SK-N-MC (cell line): Measurements from ENCODE around the gene RHOJ.

Experiments used
- DNase-seq: peaks from one replicate; pipeline ENCODE4 v3.0.0-alpha.2; 2011; ENCODE audit warnings: low read depth, low spot score
- H3K27ac ChIP-seq: fragments of 200-600 bp; sonication (generic); 2 replicates; pipeline ENCODE4 v1.5.1; 2016; ENCODE audit warnings: mixed run types
- H3K36me3 ChIP-seq: fragments of 200-600 bp; sonication (generic); 2 replicates; pipeline ENCODE4 v1.6.1; 2017; ENCODE audit warnings: antibody characterized with exemption, low read length, mixed read lengths; ENCODE audit not compliant: insufficient read depth
- H3K4me3 ChIP-seq: fragments of 200-600 bp; sonication (generic); 2 replicates; pipeline ENCODE4 v1.5.1; 2016
- H3K9ac ChIP-seq: fragments of 200-600 bp; sonication (generic); 2 replicates; pipeline ENCODE4 v1.8.0; 2017; ENCODE audit warnings: mixed run types, mixed read lengths; ENCODE audit not compliant: insufficient read length
- H3K9me3 ChIP-seq: fragments of 200-600 bp; sonication (generic); 2 replicates; pipeline ENCODE4 v1.6.1; 2017; ENCODE audit warnings: low read depth, mild to moderate bottlenecking, antibody characterized with exemption, low read length, moderate library complexity, mixed read lengths
- EZH2 ChIP-seq: fragments of 200-600 bp; sonication (generic); IDR thresholded peaks from one replicate; pipeline ENCODE4 v1.6.1; 2017; ENCODE audit warnings: antibody characterized with exemption
- FOXP2 ChIP-seq: optimal IDR thresholded peaks from 2 replicates; pipeline ENCODE3; 2011; ENCODE audit warnings: mild to moderate bottlenecking, moderate library complexity; ENCODE audit not compliant: insufficient read depth; ENCODE audit errors: extremely low read length, control extremely low read depth
- POLR2AphosphoS5 ChIP-seq: IDR thresholded peaks from 2 replicates; pipeline ENCODE4 v1.6.1; 2012; ENCODE audit warnings: mild to moderate bottlenecking, low read depth, low read length, borderline replicate concordance

RHOJ gene

GRCh38 chr14:63178912-63179311, 25.3 kb upstream of the RHOJ start:
- no peak for DNase-seq
- Histone ChIP-seq H3K9me3 (no peaks in the 10 kb centered on the region), H3K9ac (no peak overlapping the region), H3K27ac (no peak overlapping the region), H3K36me3 (no peaks in the 10 kb centered on the region), H3K4me3 (no peak overlapping the region)
- TF ChIP-seq FOXP2, result no peak
- no peak for TF ChIP-seq EZH2

DNA sequence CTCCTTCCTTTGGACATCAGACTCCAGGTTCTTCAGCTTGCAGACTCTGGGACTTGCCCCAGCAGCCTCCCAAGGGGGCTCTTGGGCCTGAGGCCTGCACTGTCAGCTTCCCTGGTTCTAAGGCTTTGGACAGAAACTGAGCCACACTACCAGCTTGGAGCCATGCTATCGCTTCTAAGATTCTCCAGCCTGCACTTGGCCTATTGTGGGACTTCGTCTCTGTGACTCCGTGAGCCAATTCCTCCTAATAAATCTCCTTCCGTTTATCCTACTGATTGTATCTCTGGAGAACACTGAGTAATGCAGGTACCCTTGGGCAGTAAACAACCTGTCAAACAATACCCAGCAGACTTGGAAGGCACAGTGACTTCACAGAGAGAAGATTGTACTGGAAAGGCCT, 24.9 kb upstream of the RHOJ start:
- no peak overlapping the region for H3K27ac ChIP-seq
- no peak overlapping the region for H3K4me3 ChIP-seq
- H3K9ac ChIP-seq, result no peak overlapping the region
- DNase-seq, result no peak
- H3K9me3 ChIP-seq, result no peaks in the 10 kb centered on the region
- no peaks in the 10 kb centered on the region for H3K36me3 ChIP-seq
- TF ChIP-seq EZH2 (no peak), FOXP2 (no peak), POLR2AphosphoS5 (no peak)

- no peak for DNase-seq
- Histone ChIP-seq H3K9ac (no peak overlapping the region), H3K27ac (no peak overlapping the region), H3K4me3 (no peak overlapping the region), H3K9me3 (no peaks in the 10 kb centered on the region), H3K36me3 (no peaks in the 10 kb centered on the region)
- TF ChIP-seq POLR2AphosphoS5 (no peak), EZH2 (no peak), FOXP2 (no peak)
Observed at GRCh38 chr14:63180011-63180410, 24.2 kb upstream of the RHOJ start.

DNA sequence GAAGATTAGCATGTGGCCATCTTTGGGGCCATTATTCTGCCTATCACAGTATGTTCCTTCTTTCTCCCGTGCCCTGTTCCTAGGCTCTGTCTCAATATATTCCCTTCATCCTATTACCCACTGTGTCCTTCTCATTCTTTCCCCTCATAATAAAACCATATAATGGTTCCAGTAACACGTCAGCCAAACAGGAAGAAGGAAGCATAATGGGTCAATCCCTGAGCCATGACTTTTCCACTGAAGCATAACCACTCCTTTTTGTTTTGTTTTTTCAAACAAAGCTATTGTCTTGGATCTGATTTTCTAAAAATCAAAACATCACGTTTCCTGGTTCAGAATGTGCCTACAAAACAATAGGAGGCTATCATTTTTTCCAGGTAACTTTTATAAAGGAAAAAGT, 21.3 kb upstream of the RHOJ start:
- TF ChIP-seq POLR2AphosphoS5 (no peak), EZH2 (no peak), FOXP2 (no peak)
- Histone ChIP-seq H3K36me3 (no peaks in the 10 kb centered on the region), H3K27ac (no peak overlapping the region), H3K9me3 (no peaks in the 10 kb centered on the region), H3K4me3 (no peak overlapping the region), H3K9ac (no peak overlapping the region)
- DNase-seq, result no peak

DNA sequence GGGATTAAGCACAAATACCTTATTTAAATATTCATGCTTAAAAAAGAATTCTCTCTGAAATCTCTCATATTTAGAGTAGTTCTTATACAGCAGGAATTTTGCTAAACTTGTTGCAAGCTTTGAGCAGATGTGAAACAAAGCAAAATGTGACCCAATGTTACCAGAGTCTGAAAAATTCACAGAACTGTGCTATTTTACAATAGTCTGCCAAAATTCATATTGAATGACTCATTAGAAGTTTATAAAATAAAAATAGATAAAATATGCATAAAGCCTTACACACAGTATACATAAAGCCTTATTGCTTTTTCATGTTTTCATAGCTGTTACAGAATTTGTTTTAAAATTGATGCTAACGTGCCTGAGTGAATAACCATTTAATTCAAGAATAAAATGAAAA, 17.8 kb upstream of the RHOJ start:
- no peaks in the 10 kb centered on the region for H3K36me3 ChIP-seq
- TF ChIP-seq POLR2AphosphoS5 (no peak), EZH2 (no peak), FOXP2 (no peak)
- H3K9ac ChIP-seq, result no peak overlapping the region
- no peaks in the 10 kb centered on the region for H3K9me3 ChIP-seq
- H3K4me3 ChIP-seq, result no peak overlapping the region
- no peak overlapping the region for H3K27ac ChIP-seq
- DNase-seq, result no peak

DNA sequence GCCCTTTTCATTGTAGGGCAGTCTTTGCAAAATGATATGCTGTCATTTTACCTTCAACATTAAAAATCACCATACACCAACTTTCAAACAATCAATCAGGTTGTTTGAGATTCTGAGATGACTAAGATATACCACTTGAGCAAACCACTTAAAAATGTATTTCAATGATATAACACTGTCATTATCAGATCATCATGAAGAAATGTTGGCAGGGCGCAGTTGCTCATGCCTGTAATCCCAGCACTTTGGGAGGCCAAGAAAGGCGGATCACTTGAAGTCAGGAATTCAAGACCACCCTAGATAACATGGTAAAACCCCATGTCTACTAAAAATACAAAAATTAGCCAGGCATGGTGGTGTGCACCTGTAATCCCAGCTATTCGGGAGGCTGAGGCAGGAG, 13.0 kb upstream of the RHOJ start:
- Histone ChIP-seq H3K36me3 (no peaks in the 10 kb centered on the region), H3K27ac (no peak overlapping the region)
- no peak for DNase-seq

GRCh38 chr14:63192085-63192484, 12.2 kb upstream of the RHOJ start:
- Histone ChIP-seq H3K9ac (no peak overlapping the region), H3K4me3 (no peak overlapping the region), H3K9me3 (no peaks in the 10 kb centered on the region), H3K36me3 (no peaks in the 10 kb centered on the region), H3K27ac (no peak overlapping the region)
- no peak for TF ChIP-seq FOXP2
- no peak for TF ChIP-seq EZH2
- TF ChIP-seq POLR2AphosphoS5, result no peak
- no peak for DNase-seq

More for the DNA sequence above, 13.0 kb upstream of the RHOJ start:
- Histone ChIP-seq H3K9me3 (no peaks in the 10 kb centered on the region), H3K4me3 (no peak overlapping the region), H3K9ac (no peak overlapping the region)
- TF ChIP-seq EZH2 (no peak), POLR2AphosphoS5 (no peak), FOXP2 (no peak)

GRCh38 chr14:63193236-63193635, 11.0 kb upstream of the RHOJ start:
- no peak overlapping the region for H3K27ac ChIP-seq
- H3K36me3 ChIP-seq, result no peaks in the 10 kb centered on the region
- H3K9me3 ChIP-seq, result no peaks in the 10 kb centered on the region
- no peak for TF ChIP-seq FOXP2
- no peak for TF ChIP-seq POLR2AphosphoS5
- TF ChIP-seq EZH2, result no peak
- no peak overlapping the region for H3K4me3 ChIP-seq
- no peak for DNase-seq
- no peak overlapping the region for H3K9ac ChIP-seq

DNA sequence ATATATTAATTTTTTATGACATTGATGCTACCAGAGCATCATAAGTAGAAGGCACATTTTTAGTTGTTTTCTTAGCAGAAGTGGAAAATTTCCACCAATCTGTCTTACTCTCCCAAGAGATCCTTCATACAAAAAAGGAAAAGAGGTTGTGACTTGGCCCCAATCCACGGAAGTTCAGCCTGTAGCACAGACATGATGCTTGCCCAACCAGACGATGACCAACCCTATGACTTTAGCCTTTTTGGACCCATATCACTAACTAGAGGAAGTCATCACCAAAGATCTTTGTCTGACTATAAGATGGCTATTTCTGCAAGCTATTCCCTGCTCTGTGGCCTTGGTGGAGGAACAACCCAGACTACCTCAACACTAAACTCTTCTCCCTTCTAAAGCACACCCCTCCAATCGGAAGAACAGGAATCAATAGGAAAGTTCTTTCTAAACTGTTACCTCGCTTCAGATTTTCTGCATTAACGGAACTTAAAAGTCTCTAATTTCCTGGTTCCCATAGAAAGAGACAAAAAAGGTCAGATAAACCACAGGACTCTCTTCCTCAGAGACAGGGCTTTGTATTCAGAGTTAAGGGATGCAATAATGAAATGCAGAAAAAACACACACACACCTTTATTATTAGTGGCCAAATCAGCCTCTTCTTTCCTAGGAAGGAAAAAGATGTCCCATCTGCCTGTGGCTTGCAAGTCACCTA, 4.1 kb upstream of the RHOJ start:
- TF ChIP-seq POLR2AphosphoS5 (no peak), EZH2 (no peak)
- Histone ChIP-seq H3K4me3 (no peak overlapping the region), H3K9me3 (no peaks in the 10 kb centered on the region), H3K27ac (no peak overlapping the region), H3K9ac (no peak overlapping the region), H3K36me3 (no peaks in the 10 kb centered on the region)
- no peak for DNase-seq
